ENCODE results near the gene NPC1. TPM values are rescaled to one million over a fixed set of nuclear protein-coding genes. Genes with fewer than 3 reads are reported as not detected.

The NPC1 gene
- total and polyA plus RNA-seq, 2 of the 8 experiments (the other 6 are each of a cell fraction or from before 2014, with no cell fraction given) = 34.1 to 39.5 TPM

- H2AFZ ChIP-seq (ENCODE audit: low read length) = no peak overlapping the region
- H3K4me2 ChIP-seq (ENCODE audit: insufficient read depth in 1 of 2, low read depth in 2 of 2, low read length in 2 of 2) = no peak overlapping the region
- no peak overlapping the region for H2BK5ac ChIP-seq (ENCODE audit: low read depth, low read length)
- no peaks in the 10 kb centered on the region for H3K4me1 ChIP-seq (replicated peaks in 1 of 4; ENCODE audit: control insufficient read depth in 3 of 4, insufficient read depth in 4 of 4, low read length in 3 of 4)
- no peaks in the 10 kb centered on the region for H3K27me3 ChIP-seq (replicated peaks in 1 of 4; ENCODE audit: control insufficient read depth in 3 of 4, extremely low read depth in 1 of 4, insufficient read depth in 3 of 4, low read length in 3 of 4)
- H3K9ac ChIP-seq (replicated peaks in 1 of 4; ENCODE audit: extremely low read depth in 1 of 4, low read depth in 3 of 4, low read length in 3 of 4) = no peak overlapping the region
- peaks cover 11 to 45% (median 23%) of the 10 kb centered on the region in 4 experiments for H3K36me3 ChIP-seq (ENCODE audit: control insufficient read depth in 2 of 4, insufficient read depth in 4 of 4, low read length in 3 of 4)
- H4K20me1 ChIP-seq (replicated peaks in 1 of 2; ENCODE audit: control insufficient read depth in 1 of 2, insufficient read depth in 2 of 2, low read length in 2 of 2) = no peaks in the 10 kb centered on the region
- POLR2A ChIA-PET (ENCODE audit: partially characterized antibody) = no interaction called here
- H3K4me3 ChIP-seq (ENCODE audit: extremely low read depth in 1 of 4, insufficient read depth in 2 of 4, low read depth in 3 of 4, low read length in 4 of 4) = no peak overlapping the region
- no peak overlapping the region for H3K23ac ChIP-seq (ENCODE audit: insufficient read length)
- no peak overlapping the region for H3K18ac ChIP-seq (ENCODE audit: extremely low read depth, low read length)
- H4K5ac ChIP-seq (ENCODE audit: insufficient read length, low read depth, low read length) = no peak overlapping the region
- no peaks in the 10 kb centered on the region for H3K23me2 ChIP-seq (ENCODE audit: low read depth, low read length)
- H3K4ac ChIP-seq (replicated peaks; ENCODE audit: insufficient read length, low read depth, low read length) = no peak overlapping the region
- no peak overlapping the region for H2AK5ac ChIP-seq (ENCODE audit: low read depth, low read length)
- H3K79me2 ChIP-seq (ENCODE audit: control insufficient read depth in 1 of 2, insufficient read depth in 2 of 2, low read length in 2 of 2) = no peaks in the 10 kb centered on the region
- H3K79me1 ChIP-seq (ENCODE audit: low read depth, low read length) = no peaks in the 10 kb centered on the region
- no peak overlapping the region for H4K91ac ChIP-seq (replicated peaks; ENCODE audit: insufficient read length, low read length)
- DNase-seq (ENCODE audit: low read depth in 1 of 2, low spot score in 2 of 2) = no peak
- H4K8ac ChIP-seq (ENCODE audit: extremely low read depth, insufficient read depth, low read length) = no peak overlapping the region
- H3K9me3 ChIP-seq (ENCODE audit: insufficient read depth in 2 of 2, low read depth in 1 of 2, low read length in 1 of 2) = no peaks in the 10 kb centered on the region
- H2BK20ac ChIP-seq (ENCODE audit: low read length) = no peak overlapping the region
- H2BK120ac ChIP-seq (replicated peaks; ENCODE audit: low read depth, low read length) = no peak overlapping the region
- H2BK12ac ChIP-seq (ENCODE audit: low read depth, low read length) = no peak overlapping the region
- CTCF ChIA-PET (ENCODE audit: partially characterized antibody) = no interaction called here
- no peak overlapping the region for H3K14ac ChIP-seq (ENCODE audit: insufficient read length)
- no peak overlapping the region for H2BK15ac ChIP-seq (ENCODE audit: low read length)
- WGBS, 2 experiments (ENCODE audit: extremely low coverage in 1 of 2, insufficient coverage in 1 of 2, insufficient read length in 1 of 2, insufficient replicate concordance in 2 of 2, low coverage in 1 of 2, low lambda C conversion rate in 2 of 2, missing lambda C conversion rate in 1 of 2) = 100% methylated on average over 2 of the region's 2 CpGs; no CpG with 5 or more reads in 1 of the 2 experiments
- H3K27ac ChIP-seq (ENCODE audit: low read depth, low read length) = no peak overlapping the region
- H3K56ac ChIP-seq (replicated peaks; ENCODE audit: insufficient read length, low read depth, low read length) = no peak overlapping the region
- no peak for FAIRE-seq
- TF ChIP-seq YY1 (IDR thresholded peaks at IDR 0.05; ENCODE audit: low read depth, low read length) = no peak
- no peak for TF ChIP-seq CTCF (IDR thresholded peaks at IDR 0.05; ENCODE audit: control extremely low read depth in 1 of 3, insufficient read depth in 1 of 3, low read depth in 1 of 3, low read length in 3 of 3)
- TF ChIP-seq, protein P1, sequence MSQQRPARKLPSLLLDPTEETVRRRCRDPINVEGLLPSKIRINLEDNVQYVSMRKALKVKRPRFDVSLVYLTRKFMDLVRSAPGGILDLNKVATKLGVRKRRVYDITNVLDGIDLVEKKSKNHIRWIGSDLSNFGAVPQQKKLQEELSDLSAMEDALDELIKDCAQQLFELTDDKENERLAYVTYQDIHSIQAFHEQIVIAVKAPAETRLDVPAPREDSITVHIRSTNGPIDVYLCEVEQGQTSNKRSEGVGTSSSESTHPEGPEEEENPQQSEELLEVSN (IDR thresholded peaks at IDR 0.05) = no peak
- no peak for TF ChIP-seq FOSL1 (IDR thresholded peaks at IDR 0.05; ENCODE audit: insufficient read depth, low read depth, low read length)
- no peak for TF ChIP-seq TBP (IDR thresholded peaks at IDR 0.05; ENCODE audit: low read depth, low read length)
- TF ChIP-seq TCF12 (IDR thresholded peaks at IDR 0.05; ENCODE audit: low read depth, low read length) = no peak
- no peak for TF ChIP-seq ZNF274 (IDR thresholded peaks at IDR 0.05; ENCODE audit: borderline replicate concordance, extremely low read depth, low read length)
- no peak for TF ChIP-seq CEBPB (IDR thresholded peaks at IDR 0.05; ENCODE audit: low read depth, low read length)
- TF ChIP-seq GTF2F1 (IDR thresholded peaks at IDR 0.05; ENCODE audit: borderline replicate concordance, low read depth, low read length) = no peak
- TF ChIP-seq HDAC6 (IDR thresholded peaks at IDR 0.05; ENCODE audit: low read depth, low read length) = no peak
- TF ChIP-seq KDM5A (IDR thresholded peaks at IDR 0.05; ENCODE audit: low read length) = no peak
Observed at GRCh38 chr18:23563377-23564043, 22.8 kb downstream of the NPC1 start.

All from H1 (cell line).